ENCODE measurements around the gene KCTD15. TPM values are rescaled to one million over a fixed set of nuclear protein-coding genes. Genes with fewer than 3 reads are reported as not detected.

The KCTD15 gene
- total RNA-seq, 1 experiment from 2014 or later, result 13.8 TPM

Other genes starting within 250 kb of the KCTD15 start
- not detected in 2 replicates for gene CHST8, start 174.9 kb upstream of the KCTD15 start, total RNA-seq (2021)